Measurements from ENCODE around the gene KCNK17. TPM values are rescaled to one million over a fixed set of nuclear protein-coding genes. Genes with fewer than 3 reads are reported as not detected.

The KCNK17 gene
- total RNA-seq (2022) (not detected in 2 replicates), Bru-seq, nascent RNA (not detected), BruChase-seq, experiment 1, labeled RNA remaining after a 6-hour chase (not detected), BruChase-seq, experiment 2, labeled RNA remaining after a 2-hour chase (not detected)
- long read RNA-seq, result 0 reads

GRCh38 chr6:39314273-39314795, at the start of gene KCNK17:
KCNK17 (minus strand) TSS chr6:39314419; CDS start chr6:39314320, 99 bp downstream.
- Mint-ChIP-seq H3K36me3 (ENCODE audit: insufficient read depth, unreplicated experiment) (peaks cover 4% of the 10 kb centered on the region), H3K4me1 (ENCODE audit: insufficient read depth, unreplicated experiment) (no peaks in the 10 kb centered on the region), H3K27ac (ENCODE audit: low read depth, unreplicated experiment) (no peak within 1 kb of the TSS), H3K9me3 (ENCODE audit: unreplicated experiment) (no peaks in the 10 kb centered on the region), H3K27me3 (ENCODE audit: insufficient read depth, unreplicated experiment) (peaks cover 24% of the 10 kb centered on the region), H3K4me3 (ENCODE audit: unreplicated experiment) (no peak within 1 kb of the TSS)
- TF ChIP-seq CTCF (IDR thresholded peaks at IDR 0.05; ENCODE audit: unreplicated experiment), result no peak
- DNase-seq (ENCODE audit: unreplicated experiment), result no peak
- intact Hi-C loops (cut with micrococcal nuclease), result no loop called here
- BruUV-seq (replicated peaks), result no TSS peak
- POLR2A ChIA-PET, result no interaction called here
- CTCF ChIA-PET, result interaction anchor here (0.6 to 8.3 kb wide), 5 partner anchors 8 to 340 kb away, joined by 3 to 70 read pairs (median 3); no protein-coding TSS in a partner anchor

- Mint-ChIP-seq H3K9me3 (ENCODE audit: unreplicated experiment) (no peaks in the 10 kb centered on the region), H3K4me3 (ENCODE audit: unreplicated experiment) (no peak overlapping the region), H3K27ac (ENCODE audit: low read depth, unreplicated experiment) (no peak overlapping the region), H3K27me3 (ENCODE audit: insufficient read depth, unreplicated experiment) (no peaks in the 10 kb centered on the region), H3K36me3 (ENCODE audit: insufficient read depth, unreplicated experiment) (no peaks in the 10 kb centered on the region), H3K4me1 (ENCODE audit: insufficient read depth, unreplicated experiment) (peaks cover 14% of the 10 kb centered on the region)
- intact Hi-C loops (cut with micrococcal nuclease), result loop anchor here (5.0 kb wide), 1 partner anchor 1484 kb away; no protein-coding TSS in a partner anchor
- no peak for TF ChIP-seq CTCF (IDR thresholded peaks at IDR 0.05; ENCODE audit: unreplicated experiment)
- no peak for DNase-seq (ENCODE audit: unreplicated experiment)
- BruUV-seq (replicated peaks), result no TSS peak
- CTCF ChIA-PET, result interaction anchor here (0.6 to 6.4 kb wide), 15 partner anchors 13 to 1017 kb away, joined by 3 to 62 read pairs (median 4); no protein-coding TSS in a partner anchor
- POLR2A ChIA-PET, result no interaction called here
Measured at GRCh38 chr6:39363280-39363679, 49.1 kb upstream of the KCNK17 start.

- peaks cover 14% of the 10 kb centered on the region for H3K4me1 Mint-ChIP-seq (ENCODE audit: insufficient read depth, unreplicated experiment)
- H3K9me3 Mint-ChIP-seq (ENCODE audit: unreplicated experiment), result no peaks in the 10 kb centered on the region
- intact Hi-C loops (cut with micrococcal nuclease), result loop anchor here (1.0 to 5.0 kb wide), 3 partner anchors 15 to 1485 kb away; no protein-coding TSS in a partner anchor
- H3K27ac Mint-ChIP-seq (ENCODE audit: low read depth, unreplicated experiment), result no peak overlapping the region
- H3K27me3 Mint-ChIP-seq (ENCODE audit: insufficient read depth, unreplicated experiment), result no peaks in the 10 kb centered on the region
- ChIA-PET CTCF (interaction anchor here (0.6 to 6.4 kb wide), 27 partner anchors 8 to 1018 kb away, joined by 3 to 62 read pairs (median 4); no protein-coding TSS in a partner anchor), POLR2A (no interaction called here)
- H3K36me3 Mint-ChIP-seq (ENCODE audit: insufficient read depth, unreplicated experiment), result no peaks in the 10 kb centered on the region
- BruUV-seq (replicated peaks), result no TSS peak
- H3K4me3 Mint-ChIP-seq (ENCODE audit: unreplicated experiment), result no peak overlapping the region
- DNase-seq (ENCODE audit: unreplicated experiment), result peak; percentile 19
- no peak for TF ChIP-seq CTCF (IDR thresholded peaks at IDR 0.05; ENCODE audit: unreplicated experiment)
Measured at GRCh38 chr6:39362487-39362865, 48.3 kb upstream of the KCNK17 start.

GRCh38 chr6:39361657-39362486, 47.7 kb upstream of the KCNK17 start:
- peak; percentile 78 for TF ChIP-seq CTCF (IDR thresholded peaks at IDR 0.05; ENCODE audit: unreplicated experiment)
- H3K27me3 Mint-ChIP-seq (ENCODE audit: insufficient read depth, unreplicated experiment), result no peaks in the 10 kb centered on the region
- no peak overlapping the region for H3K27ac Mint-ChIP-seq (ENCODE audit: low read depth, unreplicated experiment)
- no peak overlapping the region for H3K4me3 Mint-ChIP-seq (ENCODE audit: unreplicated experiment)
- ChIA-PET POLR2A (no interaction called here), CTCF (interaction anchor here (0.6 to 6.4 kb wide), 28 partner anchors 9 to 1481 kb away, joined by 3 to 62 read pairs (median 4); no protein-coding TSS in a partner anchor)
- BruUV-seq (replicated peaks), result no TSS peak
- no peaks in the 10 kb centered on the region for H3K36me3 Mint-ChIP-seq (ENCODE audit: insufficient read depth, unreplicated experiment)
- intact Hi-C loops (cut with micrococcal nuclease), result loop anchor here (1.0 to 5.0 kb wide), 3 partner anchors 15 to 1485 kb away; no protein-coding TSS in a partner anchor
- H3K9me3 Mint-ChIP-seq (ENCODE audit: unreplicated experiment), result no peaks in the 10 kb centered on the region
- peaks cover 14% of the 10 kb centered on the region for H3K4me1 Mint-ChIP-seq (ENCODE audit: insufficient read depth, unreplicated experiment)
- peak; percentile 70 for DNase-seq (ENCODE audit: unreplicated experiment)
